ENCODE measurements around the gene SEL1L.
"Not testable (repeated sequence)": the region's sequence is repeated elsewhere in the genome, so short reads cannot be mapped to it uniquely, and the experiment has no call there.

SEL1L gene
- long read RNA-seq, donor 1, full-length matches to known transcripts, result 1 of 1 reads
- long read RNA-seq, donor 1, partial matches to known transcripts, result 0 of 1 reads
- long read RNA-seq, donor 1, other reads (novel, unspliced or antisense), result 0 of 1 reads
- long read RNA-seq, donor 2, full-length matches to known transcripts, result 5 of 21 reads
- long read RNA-seq, donor 2, partial matches to known transcripts, result 16 of 21 reads
- long read RNA-seq, donor 2, other reads (novel, unspliced or antisense), result 0 of 21 reads
- long read RNA-seq, donor 3, full-length matches to known transcripts, result 2 of 2 reads
- long read RNA-seq, donor 3, partial matches to known transcripts, result 0 of 2 reads
- long read RNA-seq, donor 3, other reads (novel, unspliced or antisense), result 0 of 2 reads
- long read RNA-seq, donor 4, full-length matches to known transcripts, result 8 of 8 reads
- long read RNA-seq, donor 4, partial matches to known transcripts, result 0 of 8 reads
- long read RNA-seq, donor 4, other reads (novel, unspliced or antisense), result 0 of 8 reads
- long read RNA-seq, donor 5, full-length matches to known transcripts, result 13 of 13 reads
- long read RNA-seq, donor 5, partial matches to known transcripts, result 0 of 13 reads
- long read RNA-seq, donor 5, other reads (novel, unspliced or antisense), result 0 of 13 reads
- long read RNA-seq, donor 6, full-length matches to known transcripts, result 6 of 6 reads
- long read RNA-seq, donor 6, partial matches to known transcripts, result 0 of 6 reads
- long read RNA-seq, donor 6, other reads (novel, unspliced or antisense), result 0 of 6 reads
- long read RNA-seq, donor 7, result 0 reads
- long read RNA-seq, donor 8, full-length matches to known transcripts, result 5 of 5 reads
- long read RNA-seq, donor 8, partial matches to known transcripts, result 0 of 5 reads
- long read RNA-seq, donor 8, other reads (novel, unspliced or antisense), result 0 of 5 reads

GRCh38 chr14:81533536-81534343 is at the start of gene SEL1L:
TSS of gene SEL1L (minus strand) at chr14:81533853. CDS start at chr14:81533744, 109 bp downstream.
- DNase-seq, result peak; percentile 91

GRCh38 chr14:81582420-81582819 is 48.8 kb upstream of the SEL1L start:
- no peak for DNase-seq

- no peak for DNase-seq
Observed at GRCh38 chr14:81579115-81579514, 45.5 kb upstream of the SEL1L start.

DNA sequence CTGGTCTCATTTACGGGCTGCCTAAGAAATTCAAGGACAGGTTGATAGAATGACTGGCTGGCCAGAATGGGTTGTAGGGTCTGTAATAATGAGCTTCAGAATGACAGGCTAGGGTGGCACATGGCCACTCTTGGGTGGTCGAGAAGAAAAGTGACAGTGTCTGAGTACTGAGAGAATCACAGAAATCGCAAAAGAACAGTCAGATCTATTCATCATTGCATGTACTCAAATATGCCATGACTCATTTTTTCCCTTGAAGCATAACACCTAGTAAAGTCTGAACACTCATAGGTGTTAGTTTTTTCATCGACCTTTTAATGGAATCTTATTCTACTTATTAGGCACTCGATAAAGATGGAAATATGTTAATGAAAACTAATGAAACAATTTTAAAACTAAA is 37.8 kb upstream of the SEL1L start:
- no peak for DNase-seq

- no peak for DNase-seq
Observed at GRCh38 chr14:81567302-81567701, 33.6 kb upstream of the SEL1L start.

- no peak for DNase-seq
Observed at GRCh38 chr14:81565441-81566290, 32.0 kb upstream of the SEL1L start.

DNA sequence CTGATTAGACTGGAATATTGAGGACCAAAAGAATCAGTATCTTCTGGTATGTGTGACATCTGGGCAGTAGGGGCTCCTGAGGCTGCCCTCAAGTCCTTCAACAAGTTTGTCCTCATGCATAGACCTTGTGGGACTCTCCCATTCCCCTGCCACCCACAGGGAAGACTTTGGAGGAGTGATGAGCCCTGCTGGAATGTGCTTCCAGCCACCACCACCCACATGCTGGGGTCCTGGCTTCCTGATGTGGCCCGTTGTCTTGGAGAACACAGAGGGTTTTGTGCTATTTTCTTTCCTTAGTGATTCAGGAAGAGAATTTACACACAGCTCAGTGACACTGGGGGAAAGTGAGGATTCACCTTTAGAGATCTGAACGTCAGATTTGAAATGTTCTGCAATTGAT is 29.2 kb upstream of the SEL1L start:
- DNase-seq, result no peak

DNA sequence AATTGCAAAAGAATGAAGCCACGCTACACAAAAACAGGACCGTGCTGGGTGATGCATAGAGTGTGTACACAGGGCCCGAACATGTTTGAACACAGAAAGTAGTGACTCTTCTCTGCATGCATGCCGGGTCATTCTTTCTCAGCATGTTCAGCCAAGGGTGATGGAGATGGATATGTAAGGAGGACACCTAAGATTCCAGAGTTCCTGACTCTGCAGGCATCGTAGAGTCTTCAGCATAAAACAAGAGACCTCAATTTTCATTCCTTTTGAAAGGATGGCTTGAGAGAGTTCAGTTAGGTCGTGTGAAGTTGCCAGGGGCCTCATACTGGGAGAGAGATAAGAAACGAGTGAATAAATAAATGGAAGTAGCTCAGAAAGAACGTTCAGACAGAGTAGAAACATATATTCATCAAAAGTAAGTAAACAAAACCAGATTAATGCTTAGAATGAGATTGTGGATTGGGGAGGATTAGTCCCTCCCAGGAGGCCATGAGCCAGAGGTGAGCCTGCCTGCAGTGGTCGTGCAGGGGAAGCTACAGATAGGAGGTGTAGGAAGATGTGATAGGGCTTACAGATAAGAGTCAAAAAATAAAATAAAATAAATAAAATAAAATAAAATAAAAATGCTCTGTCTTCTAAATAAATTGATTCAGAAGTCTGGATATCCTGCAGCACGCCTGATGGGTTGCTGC is 27.6 kb upstream of the SEL1L start:
- DNase-seq, result no peak

DNA sequence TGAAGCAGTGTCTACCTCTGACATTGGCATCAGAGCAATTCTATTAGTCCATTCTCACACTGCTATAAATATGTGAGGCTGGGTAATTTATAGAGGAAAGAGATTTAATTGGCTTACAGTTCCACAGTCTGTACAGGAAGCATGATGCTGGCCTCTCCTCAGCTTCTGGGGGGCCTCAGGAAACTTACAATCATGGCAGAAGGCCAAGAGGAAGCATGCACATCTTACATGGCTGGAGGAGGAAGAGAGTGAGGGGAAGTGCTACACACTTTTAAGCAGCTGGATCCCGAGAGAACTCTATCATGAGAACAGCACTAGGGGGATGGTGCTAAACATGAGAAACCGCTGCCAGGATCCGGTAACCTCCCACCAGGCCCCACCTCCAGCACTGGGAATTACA is 25.7 kb upstream of the SEL1L start:
- no peak for DNase-seq

GRCh38 chr14:81557146-81557545 is 23.5 kb upstream of the SEL1L start:
- DNase-seq, result no peak

DNA sequence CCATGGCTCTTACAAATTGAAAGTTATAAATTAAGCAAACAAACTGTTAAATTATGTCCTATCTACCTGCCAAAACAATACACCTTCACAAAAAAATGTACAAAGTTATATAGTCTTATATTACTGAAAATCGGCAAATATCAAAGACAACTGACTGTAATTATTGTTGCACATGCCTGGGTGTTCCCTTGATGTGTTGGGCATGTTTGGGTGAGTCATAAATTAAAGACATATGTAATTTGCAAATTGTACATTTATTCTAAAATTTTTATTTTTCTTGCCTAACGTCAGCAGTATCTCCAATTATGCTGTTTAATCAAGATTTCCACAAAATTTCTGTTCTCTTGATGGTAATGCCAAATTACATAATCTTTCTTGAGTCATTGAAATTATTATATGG is 22.0 kb upstream of the SEL1L start:
- no peak for DNase-seq

- no peak for DNase-seq
Observed at GRCh38 chr14:81555051-81555450, 21.4 kb upstream of the SEL1L start.

- DNase-seq, result no peak
Observed at GRCh38 chr14:81551471-81551870, 17.8 kb upstream of the SEL1L start.

DNA sequence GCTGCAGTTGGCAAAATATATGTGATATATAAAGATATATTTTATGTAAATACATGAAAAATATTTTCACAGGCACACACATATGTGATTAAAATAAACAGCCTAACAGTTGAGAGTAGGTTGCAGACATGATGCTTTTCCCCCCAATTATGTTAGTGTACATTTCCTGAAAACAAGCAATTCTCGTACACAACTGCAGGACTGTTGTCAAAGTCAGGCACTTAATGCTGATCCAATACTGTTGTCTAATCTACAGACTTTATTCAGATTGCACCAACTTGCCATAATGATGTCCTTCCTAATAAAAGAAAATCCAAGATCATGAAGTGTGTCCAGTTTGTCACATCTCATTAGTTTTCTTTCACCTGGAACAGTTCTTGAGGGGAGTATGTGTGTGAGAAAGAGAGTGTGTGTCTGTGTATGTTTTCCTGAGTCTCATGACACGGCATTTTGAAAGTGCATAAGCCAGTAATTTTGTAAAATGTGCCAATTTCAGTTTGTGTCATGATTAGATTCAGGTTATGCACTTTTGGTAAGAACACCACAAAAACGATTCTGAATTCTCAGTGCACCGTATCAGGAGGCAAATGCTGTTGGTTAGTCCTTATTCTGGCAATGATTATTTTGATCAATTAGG is 16.5 kb upstream of the SEL1L start:
- no peak for DNase-seq

DNA sequence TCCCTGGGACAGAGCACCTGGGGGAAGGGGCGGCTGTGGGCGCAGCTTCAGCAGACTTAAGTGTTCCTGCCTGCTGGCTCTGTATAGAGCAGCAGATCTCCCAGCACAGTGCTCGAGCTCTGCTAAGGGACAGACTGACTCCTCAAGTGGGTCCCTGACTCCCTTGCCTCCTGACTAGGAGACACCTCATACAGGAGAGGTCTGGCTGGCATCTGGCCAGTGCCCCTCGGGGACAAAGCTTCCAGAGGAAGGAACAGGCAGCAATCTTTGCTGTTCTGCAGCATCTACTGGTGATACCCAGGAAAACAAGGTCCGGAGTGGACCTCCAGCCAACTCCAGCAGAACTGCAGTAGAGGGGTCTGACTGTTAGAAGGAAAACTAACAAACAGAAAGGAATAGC is 7.6 kb upstream of the SEL1L start:
- not testable (repeated sequence) for DNase-seq

GRCh38 chr14:81537193-81537592 is 3.5 kb upstream of the SEL1L start:
- DNase-seq, result no peak

DNA sequence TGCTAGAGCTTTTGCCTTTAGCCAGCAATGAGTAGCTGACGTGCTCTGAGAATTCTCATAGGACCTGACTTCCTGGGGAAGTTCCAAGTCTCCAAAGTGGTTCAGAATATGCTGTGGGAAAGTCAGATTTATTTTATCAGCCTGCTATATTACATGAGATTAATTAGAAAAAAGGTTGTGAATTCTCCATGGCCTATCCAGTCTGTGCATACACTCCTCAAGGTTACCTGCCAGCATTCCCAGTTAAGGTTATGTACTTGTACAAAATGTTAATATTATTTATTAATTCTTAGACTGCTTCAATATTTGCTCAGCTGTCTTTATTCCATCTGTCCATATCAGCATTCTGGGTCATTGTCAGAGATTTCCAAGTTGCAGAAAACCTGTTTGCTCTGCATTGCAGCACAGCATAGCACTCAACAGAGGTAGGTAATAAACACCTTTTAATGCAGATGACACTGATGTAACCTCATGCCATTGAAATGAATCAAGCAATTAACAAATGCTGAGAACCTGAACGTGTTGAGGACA is 2.7 kb upstream of the SEL1L start:
- no peak for DNase-seq

DNA sequence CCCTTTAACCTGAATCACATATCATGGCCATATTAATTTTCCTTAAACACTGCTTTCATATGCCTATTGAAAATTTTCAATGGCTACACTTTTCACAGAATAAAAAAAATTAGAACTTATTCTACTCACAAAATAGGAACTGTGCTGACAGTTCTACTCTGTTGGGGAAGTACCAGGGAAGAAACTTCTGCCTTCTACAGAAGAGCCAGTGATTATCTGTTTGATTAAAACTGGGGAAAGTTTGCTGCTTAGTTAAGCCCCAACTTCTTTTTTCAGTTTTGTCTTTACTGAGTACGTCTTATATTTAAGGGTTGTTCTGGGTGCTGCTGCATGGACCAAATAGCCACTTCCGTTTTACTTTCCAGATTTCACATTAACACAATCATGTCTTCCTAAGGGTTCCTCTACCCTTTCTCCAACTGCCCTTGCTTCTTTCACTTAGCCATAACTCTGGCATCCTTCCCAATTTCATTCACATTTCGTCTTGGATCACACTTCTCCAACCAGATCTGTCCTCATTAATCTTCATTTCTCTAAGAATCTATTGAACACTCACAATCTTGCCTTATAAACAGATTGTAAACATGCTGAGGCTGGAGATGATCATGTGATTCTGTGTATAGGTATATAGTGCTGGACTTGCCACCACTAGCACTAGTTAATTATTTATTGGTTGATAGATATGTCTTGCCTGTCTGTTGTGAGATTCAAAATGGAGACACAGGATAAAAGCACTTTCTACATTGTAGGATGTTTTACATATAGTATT is 1.9 kb upstream of the SEL1L start:
- DNase-seq, result no peak

DNA sequence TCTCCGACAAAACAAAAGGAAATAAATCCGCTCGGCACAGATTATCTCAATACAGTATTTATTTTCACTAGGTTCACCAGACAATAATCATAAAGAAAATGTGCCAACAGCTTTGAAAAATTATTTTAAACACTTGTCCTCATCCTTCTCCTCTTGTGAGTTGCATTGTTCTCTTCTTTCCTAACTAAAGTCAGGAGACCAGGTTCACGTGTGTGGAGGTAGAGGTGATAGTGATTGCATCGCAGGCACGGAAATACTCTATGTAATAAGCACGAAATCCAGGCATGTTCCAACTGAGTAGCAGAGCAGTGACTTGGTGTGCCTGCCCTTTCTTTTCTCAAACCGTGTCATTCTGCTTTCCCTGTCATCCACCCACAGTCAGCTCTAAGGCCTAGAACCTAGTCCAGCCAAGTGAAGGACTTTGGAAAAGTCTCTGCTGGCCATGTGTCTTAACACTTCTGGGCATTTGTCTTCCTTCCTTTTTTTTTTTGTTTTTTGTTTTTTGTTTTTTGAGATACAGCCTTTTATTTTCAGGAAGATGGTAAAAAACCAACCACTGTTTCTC is 939 bp upstream of the SEL1L start:
- DNase-seq, result no peak

Measured in right kidney (tissue), 9 donors.